DOHH2 (cell line): ENCODE results near the gene EEPD1.

ENCODE experiments used
- EZH2phosphoT487 ChIP-seq: fragments of 200-600 bp; sonication (generic); IDR thresholded peaks from 2 replicates; pipeline ENCODE4 v1.6.1; 2017; ENCODE audit warnings: borderline replicate concordance, mild to moderate bottlenecking, antibody characterized with exemption, low read length, moderate library complexity, mixed read lengths
- TF ChIP-seq, protein P1 (sequence below): fragments of 200-600 bp; sonication (generic); IDR thresholded peaks from one replicate; pipeline ENCODE4 v1.5.1; 2014; ENCODE audit warnings: antibody characterized with exemption, mild to moderate bottlenecking, low read depth, low read length; ENCODE audit not compliant: poor library complexity, severe bottlenecking

DNA sequence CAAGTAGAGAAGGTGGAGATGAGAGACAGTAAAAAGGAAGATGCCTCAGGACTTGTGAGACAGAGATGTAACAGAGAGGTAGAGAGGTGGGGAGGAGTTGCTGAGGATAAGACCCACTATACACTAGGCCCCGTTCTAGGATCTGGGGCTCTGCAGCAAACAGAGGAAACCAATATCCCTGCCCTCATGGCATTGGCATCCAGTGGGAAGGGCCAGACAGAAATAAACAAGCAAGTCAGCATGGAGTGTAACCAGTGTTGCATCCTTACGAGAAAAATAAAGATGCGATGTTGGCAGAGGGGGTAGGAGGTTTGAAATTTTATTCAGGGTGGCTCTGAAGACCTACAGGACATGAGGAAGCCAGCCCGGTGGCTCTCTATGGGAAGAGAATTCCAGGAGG lies 22.0 kb upstream of the EEPD1 start:
- TF ChIP-seq, protein P1, sequence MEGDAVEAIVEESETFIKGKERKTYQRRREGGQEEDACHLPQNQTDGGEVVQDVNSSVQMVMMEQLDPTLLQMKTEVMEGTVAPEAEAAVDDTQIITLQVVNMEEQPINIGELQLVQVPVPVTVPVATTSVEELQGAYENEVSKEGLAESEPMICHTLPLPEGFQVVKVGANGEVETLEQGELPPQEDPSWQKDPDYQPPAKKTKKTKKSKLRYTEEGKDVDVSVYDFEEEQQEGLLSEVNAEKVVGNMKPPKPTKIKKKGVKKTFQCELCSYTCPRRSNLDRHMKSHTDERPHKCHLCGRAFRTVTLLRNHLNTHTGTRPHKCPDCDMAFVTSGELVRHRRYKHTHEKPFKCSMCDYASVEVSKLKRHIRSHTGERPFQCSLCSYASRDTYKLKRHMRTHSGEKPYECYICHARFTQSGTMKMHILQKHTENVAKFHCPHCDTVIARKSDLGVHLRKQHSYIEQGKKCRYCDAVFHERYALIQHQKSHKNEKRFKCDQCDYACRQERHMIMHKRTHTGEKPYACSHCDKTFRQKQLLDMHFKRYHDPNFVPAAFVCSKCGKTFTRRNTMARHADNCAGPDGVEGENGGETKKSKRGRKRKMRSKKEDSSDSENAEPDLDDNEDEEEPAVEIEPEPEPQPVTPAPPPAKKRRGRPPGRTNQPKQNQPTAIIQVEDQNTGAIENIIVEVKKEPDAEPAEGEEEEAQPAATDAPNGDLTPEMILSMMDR = no peak
- no peak for TF ChIP-seq EZH2phosphoT487
